IMR-90 (cell line): ENCODE measurements around the gene NUDT9. TPM values are rescaled to one million over a fixed set of nuclear protein-coding genes. Genes with fewer than 3 reads are reported as not detected.
A peak's percentile ranks its signal among the peaks of the same experiment; 100 is the strongest.
"Not testable (repeated sequence)": the region's sequence is repeated elsewhere in the genome, so short reads cannot be mapped to it uniquely, and the experiment has no call there.

Source experiments
- ATAC-seq: fragments of 200-7000 bp; cut with Tn5 transposase; 2 replicates; pipeline ENCODE4 v1.9.1; 2020; ENCODE audit warnings: low read depth, mild to moderate bottlenecking, moderate library complexity
- BruUV-seq: library from RNA; stranded (reverse); fragments of 400-500 nt; replicated peaks from 2 replicates; lab custom pipeline; 2021; lab: Mats Ljungman, UMichigan
- CTCF ChIA-PET: fragments of 300-600 bp; formaldehyde crosslinking; extraction: SDS; loops from one replicate; lab custom pipeline; 2021; ENCODE audit warnings: antibody characterized with exemption; lab: Yijun Ruan, JAX
- POLR2A ChIA-PET: fragments of 300-600 bp; sonication (Branson Sonifier 250); formaldehyde crosslinking; loops from one replicate; lab custom pipeline; 2022; ENCODE audit warnings: antibody characterized with exemption; ENCODE audit not compliant: unreplicated experiment; lab: Charles Lee
- DNase-seq: peaks from one replicate; pipeline ENCODE4 v3.0.0; 2013
- H2AFZ ChIP-seq: replicated peaks from 2 replicates; pipeline ENCODE3; 2013; ENCODE audit warnings: low read length, mild to moderate bottlenecking; ENCODE audit not compliant: poor library complexity
- H2AK5ac ChIP-seq: 2 replicates; pipeline ENCODE4 v1.6.1; 2013; ENCODE audit warnings: low read depth, low read length, inconsistent platforms
- H2AK9ac ChIP-seq: replicated peaks from 2 replicates; pipeline ENCODE3; 2013; ENCODE audit warnings: mild to moderate bottlenecking, low read depth, low read length, moderate library complexity; ENCODE audit not compliant: poor library complexity
- H2BK120ac ChIP-seq: 2 replicates; pipeline ENCODE4 v1.6.1; 2013; ENCODE audit warnings: low read depth, low read length, inconsistent platforms
- H2BK15ac ChIP-seq: 3 replicates; pipeline ENCODE4 v1.6.1; 2013; ENCODE audit warnings: low read depth, low read length, inconsistent platforms
- H2BK20ac ChIP-seq: 2 replicates; pipeline ENCODE4 v1.6.1; 2013; ENCODE audit warnings: low read depth, mild to moderate bottlenecking, inconsistent platforms, low read length, moderate library complexity
- H2BK5ac ChIP-seq: 2 replicates; pipeline ENCODE4 v1.6.1; 2013; ENCODE audit warnings: mild to moderate bottlenecking, low read depth, low read length, inconsistent platforms; ENCODE audit not compliant: poor library complexity, severe bottlenecking
- H3K14ac ChIP-seq: replicated peaks from 2 replicates; pipeline ENCODE4 v1.6.1; 2013; ENCODE audit warnings: low read depth, low read length, inconsistent platforms
- H3K18ac ChIP-seq: 2 replicates; pipeline ENCODE4 v1.6.1; 2013; ENCODE audit warnings: low read depth, low read length, control low read depth
- H3K23ac ChIP-seq: 2 replicates; pipeline ENCODE4 v1.6.1; 2013; ENCODE audit warnings: low read depth, low read length, inconsistent platforms
- H3K27ac ChIP-seq: 2 replicates; pipeline ENCODE4 v1.5.1; 2013; ENCODE audit warnings: mild to moderate bottlenecking, control low read depth, low read length; ENCODE audit not compliant: insufficient read depth
- H3K27me3 ChIP-seq: 2 replicates; pipeline ENCODE4 v1.6.1; 2013; ENCODE audit warnings: low read length; ENCODE audit not compliant: control insufficient read depth, insufficient read depth
- H3K36me3 ChIP-seq: 2 replicates; pipeline ENCODE4 v1.6.1; 2013; ENCODE audit warnings: low read length, mixed read lengths; ENCODE audit not compliant: control insufficient read depth, insufficient read depth
- H3K4ac ChIP-seq: 2 replicates; pipeline ENCODE4 v1.6.1; 2013; ENCODE audit warnings: low read depth, low read length, inconsistent platforms
- H3K4me1 ChIP-seq: 2 replicates; pipeline ENCODE4 v1.6.1; 2013; ENCODE audit warnings: low read length, mixed read lengths; ENCODE audit not compliant: control insufficient read depth, insufficient read depth
- H3K4me2 ChIP-seq: 2 replicates; pipeline ENCODE4 v1.6.1; 2013; ENCODE audit warnings: low read depth, mild to moderate bottlenecking, control low read depth, low read length, moderate library complexity
- H3K4me3 ChIP-seq: 2 replicates; pipeline ENCODE4 v1.5.1; 2013; ENCODE audit warnings: low read depth, mild to moderate bottlenecking, control low read depth, low read length, moderate library complexity; ENCODE audit not compliant: insufficient read depth
- H3K56ac ChIP-seq: 2 replicates; pipeline ENCODE4 v1.6.1; 2013; ENCODE audit warnings: low read length, inconsistent platforms; ENCODE audit not compliant: insufficient read depth; ENCODE audit errors: extremely low read depth
- H3K79me1 ChIP-seq, 2 experiments: 2 replicates each; pipeline ENCODE4 v1.6.1; 2013; ENCODE audit warnings: low read length in 2 of 2, inconsistent platforms in 1 of 2, low read depth in 1 of 2
- H3K9ac ChIP-seq: 2 replicates; pipeline ENCODE4 v1.6.1; 2013; ENCODE audit warnings: low read depth, low read length, control low read depth
- H3K9me1 ChIP-seq: 2 replicates; pipeline ENCODE4 v1.6.1; 2013; ENCODE audit warnings: low read length, inconsistent platforms; ENCODE audit not compliant: insufficient read depth
- H3K9me3 ChIP-seq: 2 replicates; pipeline ENCODE4 v1.6.1; 2013; ENCODE audit warnings: low read length; ENCODE audit not compliant: control insufficient read depth, insufficient read depth
- H4K20me1 ChIP-seq: 2 replicates; pipeline ENCODE4 v1.6.1; 2013; ENCODE audit warnings: low read length, inconsistent platforms; ENCODE audit not compliant: insufficient read depth
- H4K5ac ChIP-seq: 2 replicates; pipeline ENCODE4 v1.6.1; 2013; ENCODE audit warnings: mild to moderate bottlenecking, low read depth, low read length, control low read depth
- H4K8ac ChIP-seq, 2 experiments: 2 replicates each; pipeline ENCODE4 v1.6.1; 2013; ENCODE audit warnings: low read depth in 2 of 2, low read length in 2 of 2, control low read depth in 1 of 2, inconsistent platforms in 1 of 2
- H4K91ac ChIP-seq: 2 replicates; pipeline ENCODE4 v1.6.1; 2013; ENCODE audit warnings: low read depth, low read length, inconsistent platforms; ENCODE audit not compliant: insufficient read depth
- CEBPB ChIP-seq: IDR thresholded peaks from 2 replicates; pipeline ENCODE4 v1.6.1; 2012; ENCODE audit warnings: low read depth, low read length, improper control_type of control experiment
- WGBS, 2 experiments: methylation state at CpG; one replicate each; pipeline versions ENCODE4 v1.1.5 to v1.1.7; 2013; ENCODE audit warnings: missing lambda C conversion rate in 2 of 2; ENCODE audit not compliant: insufficient read length in 1 of 2; ENCODE audit errors: extremely low coverage in 2 of 2; 5-methylcytosine and 5-hydroxymethylcytosine counted together
- dilution Hi-C: fragments of 300-500 bp; cut with HindIII; formaldehyde crosslinking; loops from one replicate; pipeline ENCODE4 v1.14.3; 2018; ENCODE audit warnings: low sequenced_read_pairs; ENCODE audit not compliant: unreplicated experiment
- in situ Hi-C: fragments of 300-500 bp; cut with MboI; formaldehyde crosslinking; loops from 3 replicates; pipeline ENCODE4 v1.14.3; 2019; ENCODE audit warnings: low sequenced_read_pairs, inconsistent platforms, mixed read lengths
- intact Hi-C: fragments of 100-400 bp; cut with micrococcal nuclease; formaldehyde crosslinking; loops from 2 replicates; pipeline ENCODE4 v1.10.0; 2022
- polyA plus RNA-seq, 3 experiments: library from polyadenylated mRNA; depleted of rRNA; stranded (reverse); fragments of >200 nt; gene quantifications; 2 replicates each; pipeline ENCODE4 v1.2.3, GENCODE V29; 2012; ENCODE audit warnings: low replicate concordance in 1 of 3
- total RNA-seq: library from RNA; depleted of rRNA; stranded (reverse); fragments of >200 nt; gene quantifications from 2 replicates; pipeline ENCODE4 v1.2.3, GENCODE V29; 2012

Gene NUDT9
- total and polyA plus RNA-seq, 2 of the 4 experiments (the other 2 are of a cell fraction), result 10.0 to 23.5 TPM

- intact Hi-C loops, H3K4me3 ChIP-seq, H3K27ac ChIP-seq, H2AFZ ChIP-seq, H2BK120ac ChIP-seq, H3K27me3 ChIP-seq, H3K18ac ChIP-seq, H3K4me2 ChIP-seq, H3K23ac ChIP-seq, DNase-seq, H3K56ac ChIP-seq, ATAC-seq, H3K4me1 ChIP-seq, H3K9ac ChIP-seq, H3K9me3 ChIP-seq, H3K14ac ChIP-seq, H4K8ac ChIP-seq, H2BK5ac ChIP-seq, CTCF ChIA-PET, H4K91ac ChIP-seq, H2BK15ac ChIP-seq, H2AK9ac ChIP-seq, H4K20me1 ChIP-seq, dilution Hi-C loops, POLR2A ChIA-PET, H3K79me1 ChIP-seq, H3K9me1 ChIP-seq, H4K5ac ChIP-seq, in situ Hi-C loops, BruUV-seq, H2BK20ac ChIP-seq, H2AK5ac ChIP-seq, H3K36me3 ChIP-seq, H3K4ac ChIP-seq: not testable (repeated sequence)
- no CpG with 5 or more reads among the region's 2 CpGs for WGBS, 2 experiments
- peak; percentile 33; the same call in 1 of the 2 replicates for TF ChIP-seq CEBPB
Measured at GRCh38 chr4:87491851-87492250, 69.5 kb downstream of the NUDT9 start.
